ENCODE results near the gene TRIO. TPM values are rescaled to one million over a fixed set of nuclear protein-coding genes. Genes with fewer than 3 reads are reported as not detected.

TRIO gene
- total RNA-seq, 2 donors from 2014 or later = 62.0 to 137 TPM

DNA sequence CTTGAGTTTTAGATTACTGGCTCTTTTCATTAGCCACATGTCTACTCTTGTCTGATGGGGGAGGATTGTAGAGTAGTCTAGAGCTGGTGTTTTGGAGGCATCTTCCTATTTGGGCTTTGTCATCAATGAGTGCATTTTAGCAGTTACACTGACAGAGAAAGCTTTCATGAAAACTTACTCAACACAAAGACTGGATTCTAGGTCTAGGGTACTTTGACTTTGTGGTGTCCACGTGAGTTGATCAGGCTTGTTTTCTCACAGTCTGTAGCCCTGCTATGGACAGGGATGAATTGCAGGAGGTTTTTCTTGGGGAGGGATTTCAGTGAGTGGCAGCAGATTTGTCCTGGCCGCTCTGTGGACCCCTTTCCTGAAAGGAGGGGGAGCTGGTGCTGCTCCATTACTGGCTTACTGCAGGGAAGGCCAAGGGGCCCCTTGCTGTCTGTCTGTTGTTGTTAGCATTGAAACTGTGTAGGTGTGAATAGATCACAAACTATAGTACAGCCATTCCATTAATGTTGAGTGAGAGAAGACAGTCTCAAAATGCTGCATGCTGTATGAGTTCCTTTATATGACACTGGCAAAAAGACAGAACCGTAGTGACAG is 6.6 kb downstream of the TRIO start:
- Histone ChIP-seq H3K36me3 (replicated peaks in 1 of 2; ENCODE audit: insufficient read depth in 1 of 2, low read depth in 2 of 2) (no peaks in the 10 kb centered on the region), H3K27me3 (no peaks in the 10 kb centered on the region), H3K9me3 (no peaks in the 10 kb centered on the region), H3K27ac (no peak overlapping the region), H3K4me1 (peaks cover 50% of the 10 kb centered on the region), H3K4me3 (no peak overlapping the region)
- WGBS, 2 donors = 79 to 80% methylated on average over 3 of the region's 3 CpGs
- intact Hi-C loops (cut with DNase I) = no loop called here
- DNase-seq = no peak
- TF ChIP-seq CTCF (IDR thresholded peaks at IDR 0.05) (no peak), POLR2A (IDR thresholded peaks at IDR 0.05) (no peak)
- ATAC-seq = no peak

- Histone ChIP-seq H3K27ac (no peak overlapping the region), H3K27me3 (no peaks in the 10 kb centered on the region), H3K4me3 (no peak overlapping the region), H3K9me3 (no peaks in the 10 kb centered on the region), H3K4me1 (peaks cover 44% of the 10 kb centered on the region), H3K36me3 (replicated peaks in 1 of 2; ENCODE audit: insufficient read depth in 1 of 2, low read depth in 2 of 2) (no peaks in the 10 kb centered on the region)
- no peak for ATAC-seq
- DNase-seq = no peak
- WGBS, 2 donors = 70 to 79% methylated on average over 3 of the region's 3 CpGs
- intact Hi-C loops (cut with DNase I) = no loop called here
- TF ChIP-seq POLR2A (IDR thresholded peaks at IDR 0.05) = no peak
- no peak for TF ChIP-seq CTCF (IDR thresholded peaks at IDR 0.05)
These were observed 8.3 kb downstream of the TRIO start for GRCh38 chr5:14151416-14151815.

DNA sequence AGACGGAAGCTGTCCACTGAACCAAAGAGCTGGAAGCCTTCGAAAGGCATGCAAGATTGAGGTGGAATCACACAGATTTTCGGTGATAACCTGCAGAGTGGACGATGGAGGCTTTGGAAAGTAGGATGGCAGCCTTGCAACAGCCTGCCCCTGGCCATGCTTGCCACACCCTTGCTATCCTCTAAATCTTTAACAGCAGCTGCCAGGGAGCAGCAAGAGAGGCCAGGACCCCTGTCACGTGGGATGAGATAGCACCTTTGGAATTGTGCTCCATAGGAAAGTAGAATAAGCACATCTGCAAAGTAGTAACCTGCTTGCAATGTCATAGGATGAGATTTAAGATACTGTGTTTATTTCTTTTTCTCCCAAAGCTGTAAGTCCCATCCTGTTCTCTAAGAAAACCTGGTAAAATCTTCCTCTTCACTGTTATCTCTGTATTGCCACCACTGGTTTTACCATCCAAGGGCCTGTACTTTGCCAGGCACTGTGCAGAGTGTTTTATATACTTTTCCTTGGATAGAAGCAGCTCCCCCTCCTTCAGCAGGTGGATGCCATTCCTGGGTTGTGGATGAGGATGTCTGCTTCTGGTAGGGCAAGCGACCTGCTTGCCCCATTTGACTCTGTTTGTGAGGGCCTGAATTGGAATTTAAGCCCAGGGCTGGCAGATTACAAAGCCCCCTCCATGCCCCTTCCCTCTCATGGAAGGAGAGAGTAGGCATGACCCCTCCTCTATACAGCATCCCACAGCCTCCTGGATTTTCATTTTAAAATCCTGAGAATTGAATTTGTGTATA is 10.1 kb downstream of the TRIO start:
- Histone ChIP-seq H3K9me3 (no peaks in the 10 kb centered on the region), H3K4me1 (peaks cover 30% of the 10 kb centered on the region), H3K4me3 (no peak overlapping the region), H3K27ac (no peak overlapping the region), H3K27me3 (no peaks in the 10 kb centered on the region), H3K36me3 (replicated peaks in 1 of 2; ENCODE audit: insufficient read depth in 1 of 2, low read depth in 2 of 2) (no peaks in the 10 kb centered on the region)
- ATAC-seq = no peak
- TF ChIP-seq POLR2A (IDR thresholded peaks at IDR 0.05) = no peak
- no peak for TF ChIP-seq CTCF (IDR thresholded peaks at IDR 0.05)
- WGBS, 2 donors = 87 to 92% methylated on average over 6 of the region's 6 CpGs
- DNase-seq = no peak
- intact Hi-C loops (cut with DNase I) = no loop called here

DNA sequence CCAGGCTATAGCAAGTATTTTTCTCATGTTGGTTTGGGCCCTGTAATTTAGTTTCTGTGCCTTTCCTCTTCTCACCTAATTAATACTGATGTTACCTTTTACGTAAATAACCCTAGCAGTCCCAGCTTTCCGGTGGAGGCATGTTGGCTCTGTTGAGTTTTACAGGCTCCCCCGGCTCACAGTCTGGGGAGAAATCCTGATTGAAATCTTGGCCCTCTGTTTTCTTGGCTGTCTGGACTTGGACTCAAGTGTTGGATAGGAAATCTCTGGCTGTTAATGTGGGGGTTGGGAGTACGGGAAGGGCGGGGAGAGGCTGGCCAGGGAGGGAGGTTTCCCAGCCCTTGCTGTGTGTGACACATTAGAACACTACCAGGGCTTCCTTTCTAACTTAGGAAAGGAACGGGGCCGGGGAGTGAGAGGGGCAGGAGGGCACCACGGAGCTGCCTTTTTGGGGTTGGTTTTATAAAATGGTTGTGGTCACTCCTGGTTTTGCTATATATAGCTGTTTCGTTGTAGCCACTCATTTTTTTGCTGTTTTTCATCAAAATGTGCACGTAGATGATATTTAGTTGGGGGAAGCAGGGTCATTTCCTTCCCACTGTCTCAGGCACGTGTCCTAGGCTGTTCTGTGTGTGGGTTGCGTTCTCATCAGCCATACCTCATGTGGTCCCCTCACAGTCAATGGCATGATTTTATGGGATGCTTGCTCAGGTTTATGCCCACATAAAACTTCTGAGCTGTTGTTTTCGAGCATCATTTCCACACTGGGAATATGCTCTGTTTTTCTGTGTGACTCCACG is 11.0 kb downstream of the TRIO start:
- Histone ChIP-seq H3K36me3 (replicated peaks in 1 of 2; ENCODE audit: insufficient read depth in 1 of 2, low read depth in 2 of 2) (no peaks in the 10 kb centered on the region), H3K4me1 (peaks cover 21% of the 10 kb centered on the region), H3K27me3 (no peaks in the 10 kb centered on the region), H3K27ac (peak overlapping the region in 2 of 4 donors; percentile 7 to 15), H3K4me3 (no peak overlapping the region), H3K9me3 (no peaks in the 10 kb centered on the region)
- intact Hi-C loops (cut with DNase I) = no loop called here
- ATAC-seq = peak; percentile 50
- no peak for TF ChIP-seq CTCF (IDR thresholded peaks at IDR 0.05)
- TF ChIP-seq POLR2A (IDR thresholded peaks at IDR 0.05) = no peak
- 50 to 67% methylated on average over 14 of the region's 14 CpGs for WGBS, 2 donors
- peak in 3 of 4 donors; percentile 42 to 49 (median 47) for DNase-seq
